Fibroblast of lung (primary cell): Measurements from ENCODE around the gene SLC30A7. TPM values are rescaled to one million over a fixed set of nuclear protein-coding genes. Genes with fewer than 3 reads are reported as not detected.
"Not testable (repeated sequence)": the region's sequence is repeated elsewhere in the genome, so short reads cannot be mapped to it uniquely, and the experiment has no call there.

Source experiments
- DNase-seq, 2 donors: peaks; one replicate each; pipeline versions ENCODE4 v3.0.0 to v3.0.0-alpha.2; 2010; ENCODE audit warnings: low read depth in 2 of 2
- H2AFZ ChIP-seq: 2 replicates; pipeline ENCODE4 v1.5.1; 2012; ENCODE audit warnings: low read length, control low read depth, inconsistent platforms
- H3K27ac ChIP-seq: 2 replicates; pipeline ENCODE4 v1.5.1; 2011; ENCODE audit warnings: low read length, control low read depth; ENCODE audit not compliant: insufficient read depth
- H3K27me3 ChIP-seq: 2 replicates; pipeline ENCODE4 v1.5.1; 2011; ENCODE audit warnings: mild to moderate bottlenecking, low read length; ENCODE audit not compliant: control insufficient read depth, insufficient read depth
- H3K36me3 ChIP-seq: 2 replicates; pipeline ENCODE4 v1.5.1; 2011; ENCODE audit warnings: low read length; ENCODE audit not compliant: control insufficient read depth, insufficient read depth
- H3K4me1 ChIP-seq: 2 replicates; pipeline ENCODE4 v1.5.1; 2011; ENCODE audit warnings: low read length; ENCODE audit not compliant: control insufficient read depth, insufficient read depth; ENCODE audit errors: extremely low read depth
- H3K4me2 ChIP-seq: 2 replicates; pipeline ENCODE4 v1.5.1; 2011; ENCODE audit warnings: low read length, control low read depth; ENCODE audit not compliant: insufficient read depth; ENCODE audit errors: extremely low read depth
- H3K4me3 ChIP-seq, 4 experiments: fragments of 200-600 bp in 1 of 4; sonication (generic) in 1 of 4; replicated peaks in 1 of 4; 2 replicates each; pipeline ENCODE4 v1.5.1; 2011 to 2016; ENCODE audit warnings: low read length in 4 of 4, low read depth in 3 of 4, mild to moderate bottlenecking in 3 of 4, control low read depth in 2 of 4, inconsistent platforms in 1 of 4, mixed read lengths in 1 of 4; ENCODE audit not compliant: insufficient read depth in 1 of 4; ENCODE audit errors: control extremely low read depth in 1 of 4
- H3K79me2 ChIP-seq: 2 replicates; pipeline ENCODE4 v1.5.1; 2012; ENCODE audit warnings: mild to moderate bottlenecking, low read length, inconsistent platforms; ENCODE audit not compliant: control insufficient read depth, insufficient read depth
- H3K9ac ChIP-seq: 2 replicates; pipeline ENCODE4 v1.5.1; 2011; ENCODE audit warnings: mild to moderate bottlenecking, low read length, control low read depth; ENCODE audit not compliant: insufficient read depth
- H3K9me3 ChIP-seq: 2 replicates; pipeline ENCODE4 v1.5.1; 2012; ENCODE audit warnings: low read depth, low read length; ENCODE audit not compliant: control insufficient read depth, insufficient read depth
- H4K20me1 ChIP-seq: 2 replicates; pipeline ENCODE4 v1.5.1; 2011; ENCODE audit warnings: low read length; ENCODE audit not compliant: control insufficient read depth, insufficient read depth; ENCODE audit errors: extremely low read depth
- CTCF ChIP-seq, 2 donors: IDR thresholded peaks in 1 of 2; conservative IDR thresholded peaks in 1 of 2; 1 replicate in 1 of 2; 2 replicates in 1 of 2; pipeline ENCODE4 v1.5.1; 2011 to 2012; ENCODE audit warnings: low read length in 2 of 2, control low read depth in 1 of 2, inconsistent platforms in 1 of 2, low read depth in 1 of 2, mild to moderate bottlenecking in 1 of 2
- EZH2 ChIP-seq: IDR thresholded peaks from 2 replicates; pipeline ENCODE4 v1.5.1; 2012; ENCODE audit warnings: low read length, control low read depth, mild to moderate bottlenecking; ENCODE audit errors: missing control alignments
- polyA plus RNA-seq, 2 donors: library from polyadenylated mRNA; depleted of rRNA in 1 of 2; stranded (reverse) in 1 of 2; unstranded in 1 of 2; fragments of >200 nt; gene quantifications; 2 replicates each; pipeline ENCODE4 v1.2.1, GENCODE V29; 2011 to 2012; ENCODE audit warnings: missing spikeins in 1 of 2
- total RNA-seq: library from RNA; depleted of rRNA; stranded (reverse); fragments of >200 nt; gene quantifications from 2 replicates; pipeline ENCODE4 v1.2.1, GENCODE V29; 2014

Gene SLC30A7
- total and polyA plus RNA-seq, 2 donors (not counting 1 experiment from before 2014, with no cell fraction given) = 23.1 to 37.4 TPM

- Histone ChIP-seq H3K4me2 (peak overlapping the region; percentile 35), H3K9me3 (no peaks in the 10 kb centered on the region), H2AFZ (no peak overlapping the region), H3K4me1 (peaks cover 6% of the 10 kb centered on the region), H3K36me3 (no peaks in the 10 kb centered on the region), H4K20me1 (no peaks in the 10 kb centered on the region), H3K27ac (peak overlapping the region; percentile 10), H3K79me2 (no peaks in the 10 kb centered on the region), H3K9ac (no peak overlapping the region), H3K27me3 (no peaks in the 10 kb centered on the region), H3K4me3 (no peak overlapping the region)
- TF ChIP-seq EZH2 (no peak), CTCF (conservative IDR thresholded peaks at IDR 0.05 in 1 of 2, IDR thresholded peaks at IDR 0.05 in 1 of 2; ENCODE audit: low read depth in 1 of 2, low read length in 2 of 2) (no peak)
- peak in 1 of 2 donors; percentile 70 for DNase-seq
Observed at GRCh38 chr1:100950337-100950736, 54.4 kb downstream of the SLC30A7 start.

GRCh38 chr1:100950781-100951180 is 54.9 kb downstream of the SLC30A7 start:
- Histone ChIP-seq H3K79me2 (no peaks in the 10 kb centered on the region), H3K36me3 (no peaks in the 10 kb centered on the region), H4K20me1 (no peaks in the 10 kb centered on the region), H2AFZ (no peak overlapping the region), H3K9ac (no peak overlapping the region), H3K4me1 (peaks cover 6% of the 10 kb centered on the region), H3K27me3 (no peaks in the 10 kb centered on the region), H3K27ac (peak overlapping the region; percentile 16), H3K9me3 (no peaks in the 10 kb centered on the region), H3K4me2 (peak overlapping the region; percentile 35), H3K4me3 (no peak overlapping the region)
- peak; percentile 77 to 84 for DNase-seq
- no peak for TF ChIP-seq CTCF (conservative IDR thresholded peaks at IDR 0.05 in 1 of 2, IDR thresholded peaks at IDR 0.05 in 1 of 2; ENCODE audit: low read depth in 1 of 2, low read length in 2 of 2)
- TF ChIP-seq EZH2 = no peak

- DNase-seq = no peak
- Histone ChIP-seq H3K9me3 (no peaks in the 10 kb centered on the region), H3K79me2 (no peaks in the 10 kb centered on the region), H3K9ac (no peak overlapping the region), H2AFZ (no peak overlapping the region), H3K27me3 (no peaks in the 10 kb centered on the region), H4K20me1 (no peaks in the 10 kb centered on the region), H3K4me2 (no peak overlapping the region), H3K27ac (no peak overlapping the region), H3K4me3 (no peak overlapping the region), H3K4me1 (peaks cover 6% of the 10 kb centered on the region), H3K36me3 (no peaks in the 10 kb centered on the region)
- TF ChIP-seq EZH2 (no peak), CTCF (conservative IDR thresholded peaks at IDR 0.05 in 1 of 2, IDR thresholded peaks at IDR 0.05 in 1 of 2; ENCODE audit: low read depth in 1 of 2, low read length in 2 of 2) (no peak)
Observed at GRCh38 chr1:100952104-100952745, 56.3 kb downstream of the SLC30A7 start.

GRCh38 chr1:100952970-100953369 is 57.1 kb downstream of the SLC30A7 start:
- not testable (repeated sequence) for H3K4me3 ChIP-seq

More at GRCh38 chr1:100952970-100953369, 57.1 kb downstream of the SLC30A7 start:
- not testable (repeated sequence) for H4K20me1 ChIP-seq, H3K79me2 ChIP-seq, H3K9ac ChIP-seq, H3K4me1 ChIP-seq, H2AFZ ChIP-seq, H3K4me2 ChIP-seq, DNase-seq, H3K27ac ChIP-seq, H3K9me3 ChIP-seq, H3K36me3 ChIP-seq, H3K27me3 ChIP-seq
